ENCODE measurements around the gene TNFRSF21. TPM values are rescaled to one million over a fixed set of nuclear protein-coding genes. Genes with fewer than 3 reads are reported as not detected.

The TNFRSF21 gene
- total RNA-seq, 4 donors from 2014 or later: 45.4 to 136 (median 73.4) TPM

GRCh38 chr6:47202644-47203205 is 107.0 kb downstream of the TNFRSF21 start:
- intact Hi-C loops (cut with DNase I; ENCODE audit: low total_unique reads): no loop called here
- DNase-seq: no peak
- no peaks in the 10 kb centered on the region for H3K36me3 ChIP-seq
- no peaks in the 10 kb centered on the region for H3K9me3 ChIP-seq
- no peak overlapping the region for H3K4me3 ChIP-seq
- peaks cover 0 to 27% (median 11%) of the 10 kb centered on the region in 4 donors for H3K4me1 ChIP-seq
- in situ Hi-C loops (cut with MboI; ENCODE audit: low pct_ligation_motif_present in 1 of 4, low pct_unique_long_range_greater_than_20kb in 1 of 4, low sequenced_read_pairs in 3 of 4): no loop called here
- TF ChIP-seq POLR2A (IDR thresholded peaks at IDR 0.05) (no peak), POLR2AphosphoS5 (IDR thresholded peaks at IDR 0.05) (no peak), EP300 (IDR thresholded peaks at IDR 0.05; ENCODE audit: low read depth) (no peak), CTCF (IDR thresholded peaks at IDR 0.05) (no peak)
- WGBS, 2 donors (ENCODE audit: low coverage in 1 of 2): 50% methylated on average over 2 of the region's 2 CpGs
- peak overlapping the region in 3 of 4 donors; percentile 22 to 32 (median 31) for H3K27ac ChIP-seq
- no peaks in the 10 kb centered on the region for H3K27me3 ChIP-seq

- intact Hi-C loops (cut with DNase I; ENCODE audit: low total_unique reads): no loop called here
- WGBS, 2 donors (ENCODE audit: low coverage in 1 of 2): 85 to 88% methylated on average over 3 of the region's 3 CpGs
- TF ChIP-seq POLR2A (IDR thresholded peaks at IDR 0.05) (no peak), EP300 (IDR thresholded peaks at IDR 0.05; ENCODE audit: low read depth) (no peak), CTCF (IDR thresholded peaks at IDR 0.05) (no peak)
- H3K27ac ChIP-seq: no peak overlapping the region
- DNase-seq: no peak
- no peaks in the 10 kb centered on the region for H3K36me3 ChIP-seq
- H3K4me3 ChIP-seq: no peak overlapping the region
- no peaks in the 10 kb centered on the region for H3K9me3 ChIP-seq
- no peaks in the 10 kb centered on the region for H3K27me3 ChIP-seq
- H3K4me1 ChIP-seq: peaks cover 0 to 18% (median 3%) of the 10 kb centered on the region in 4 donors
- in situ Hi-C loops (cut with MboI; ENCODE audit: low pct_ligation_motif_present in 1 of 4, low pct_unique_long_range_greater_than_20kb in 1 of 4, low sequenced_read_pairs in 3 of 4): no loop called here
Observed at GRCh38 chr6:47200536-47201334, 109.0 kb downstream of the TNFRSF21 start.

- DNase-seq: no peak
- TF ChIP-seq EP300 (IDR thresholded peaks at IDR 0.05; ENCODE audit: low read depth): no peak
- no peak for TF ChIP-seq POLR2AphosphoS5 (IDR thresholded peaks at IDR 0.05)
- TF ChIP-seq POLR2A (IDR thresholded peaks at IDR 0.05): no peak
- TF ChIP-seq CTCF (IDR thresholded peaks at IDR 0.05): no peak
- H3K4me1 ChIP-seq: peaks cover 3 to 18% (median 8%) of the 10 kb centered on the region in 4 donors
- H3K36me3 ChIP-seq: no peaks in the 10 kb centered on the region
- in situ Hi-C loops (cut with MboI; ENCODE audit: low pct_ligation_motif_present in 1 of 4, low pct_unique_long_range_greater_than_20kb in 1 of 4, low sequenced_read_pairs in 3 of 4) (no loop called here), intact Hi-C loops (cut with DNase I; ENCODE audit: low total_unique reads) (no loop called here)
- H3K9me3 ChIP-seq: no peaks in the 10 kb centered on the region
- no peaks in the 10 kb centered on the region for H3K27me3 ChIP-seq
- 73 to 79% methylated on average over 5 to 6 of the region's 6 CpGs for WGBS, 2 donors (ENCODE audit: low coverage in 1 of 2)
- no peak overlapping the region for H3K4me3 ChIP-seq
- H3K27ac ChIP-seq: no peak overlapping the region
Observed at GRCh38 chr6:47197682-47198640, 111.7 kb downstream of the TNFRSF21 start.

- in situ Hi-C loops (cut with MboI; ENCODE audit: low pct_ligation_motif_present in 1 of 4, low pct_unique_long_range_greater_than_20kb in 1 of 4, low sequenced_read_pairs in 3 of 4) (no loop called here), intact Hi-C loops (cut with DNase I; ENCODE audit: low total_unique reads) (no loop called here)
- Histone ChIP-seq H3K27ac (peak overlapping the region in 1 of 4 donors; percentile 57), H3K27me3 (no peaks in the 10 kb centered on the region), H3K4me1 (peaks cover 3 to 16% (median 8%) of the 10 kb centered on the region in 4 donors), H3K36me3 (no peaks in the 10 kb centered on the region), H3K9me3 (no peaks in the 10 kb centered on the region), H3K4me3 (no peak overlapping the region)
- DNase-seq: no peak
- 67 to 83% methylated on average over 5 of the region's 5 CpGs for WGBS, 2 donors (ENCODE audit: low coverage in 1 of 2)
- TF ChIP-seq POLR2AphosphoS5 (IDR thresholded peaks at IDR 0.05): no peak
- TF ChIP-seq POLR2A (IDR thresholded peaks at IDR 0.05): no peak
- no peak for TF ChIP-seq CTCF (IDR thresholded peaks at IDR 0.05)
- no peak for TF ChIP-seq EP300 (IDR thresholded peaks at IDR 0.05; ENCODE audit: low read depth)
Observed at GRCh38 chr6:47196113-47196512, 113.6 kb downstream of the TNFRSF21 start.
